Endothelial cell of umbilical vein (primary cell): ENCODE data around the gene ITGA8.

Source experiments
- EZH2 ChIP-seq: IDR thresholded peaks from 2 replicates; pipeline ENCODE4 v1.6.1; 2012; ENCODE audit warnings: borderline replicate concordance, low read depth, mild to moderate bottlenecking, moderate library complexity, low read length, inconsistent platforms; ENCODE audit not compliant: severe bottlenecking
- FOS ChIP-seq: IDR thresholded peaks from 2 replicates; pipeline ENCODE4 v1.6.1; 2011; ENCODE audit warnings: mild to moderate bottlenecking, low read length, moderate library complexity, borderline replicate concordance; ENCODE audit not compliant: insufficient read depth
- MYC ChIP-seq: IDR thresholded peaks from one replicate; pipeline ENCODE4 v1.6.1; 2011; ENCODE audit warnings: mild to moderate bottlenecking, low read depth, low read length
- POLR2A ChIP-seq: IDR thresholded peaks from 2 replicates; pipeline ENCODE4 v1.6.1; 2012; ENCODE audit warnings: low read depth, mild to moderate bottlenecking, control low read depth, low read length
- POLR2AphosphoS5 ChIP-seq: IDR thresholded peaks from 2 replicates; pipeline ENCODE4 v1.6.1; 2012; ENCODE audit warnings: low read depth, mild to moderate bottlenecking, control low read depth, low read length, moderate library complexity; ENCODE audit not compliant: insufficient read depth
- TF ChIP-seq, protein P1 (sequence below): IDR thresholded peaks from 2 replicates; pipeline ENCODE4 v1.6.1; 2011; ENCODE audit not compliant: insufficient read depth, insufficient read length
- TF ChIP-seq, protein P2 (sequence below), 2 donors: IDR thresholded peaks; 1 replicate in 1 of 2; 2 replicates in 1 of 2; pipeline ENCODE4 v1.5.1; 2011; ENCODE audit warnings: low read length in 2 of 2, mild to moderate bottlenecking in 2 of 2, moderate library complexity in 2 of 2, control low read depth in 1 of 2, inconsistent platforms in 1 of 2, low read depth in 1 of 2; ENCODE audit not compliant: insufficient read depth in 1 of 2; ENCODE audit errors: extremely low read depth in 1 of 2

DNA sequence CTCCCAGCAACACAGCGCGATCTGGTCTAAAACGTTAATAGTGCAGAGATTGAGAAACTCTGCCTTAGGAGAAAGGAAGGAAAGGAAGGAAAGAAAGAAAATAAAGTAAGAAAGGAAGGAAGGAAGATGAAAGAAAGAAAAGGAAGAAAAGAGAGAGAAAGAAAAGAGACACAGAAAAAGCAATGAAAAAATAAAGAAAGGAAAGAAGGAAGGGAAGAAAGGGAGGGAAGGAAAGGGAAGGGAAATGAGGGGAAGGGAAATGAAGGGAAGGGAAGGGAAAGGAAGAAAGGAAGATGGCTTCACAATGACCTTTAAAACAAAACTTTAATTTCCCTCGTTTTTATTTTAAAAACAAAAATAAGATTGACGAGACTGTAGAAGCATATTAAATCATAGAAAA lies 173.1 kb downstream of the ITGA8 start:
- TF ChIP-seq EZH2 (no peak), POLR2A (no peak), POLR2AphosphoS5 (no peak), MYC (no peak), FOS (no peak)
- TF ChIP-seq, protein P1, sequence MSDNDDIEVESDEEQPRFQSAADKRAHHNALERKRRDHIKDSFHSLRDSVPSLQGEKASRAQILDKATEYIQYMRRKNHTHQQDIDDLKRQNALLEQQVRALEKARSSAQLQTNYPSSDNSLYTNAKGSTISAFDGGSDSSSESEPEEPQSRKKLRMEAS = no peak
- TF ChIP-seq, protein P2, sequence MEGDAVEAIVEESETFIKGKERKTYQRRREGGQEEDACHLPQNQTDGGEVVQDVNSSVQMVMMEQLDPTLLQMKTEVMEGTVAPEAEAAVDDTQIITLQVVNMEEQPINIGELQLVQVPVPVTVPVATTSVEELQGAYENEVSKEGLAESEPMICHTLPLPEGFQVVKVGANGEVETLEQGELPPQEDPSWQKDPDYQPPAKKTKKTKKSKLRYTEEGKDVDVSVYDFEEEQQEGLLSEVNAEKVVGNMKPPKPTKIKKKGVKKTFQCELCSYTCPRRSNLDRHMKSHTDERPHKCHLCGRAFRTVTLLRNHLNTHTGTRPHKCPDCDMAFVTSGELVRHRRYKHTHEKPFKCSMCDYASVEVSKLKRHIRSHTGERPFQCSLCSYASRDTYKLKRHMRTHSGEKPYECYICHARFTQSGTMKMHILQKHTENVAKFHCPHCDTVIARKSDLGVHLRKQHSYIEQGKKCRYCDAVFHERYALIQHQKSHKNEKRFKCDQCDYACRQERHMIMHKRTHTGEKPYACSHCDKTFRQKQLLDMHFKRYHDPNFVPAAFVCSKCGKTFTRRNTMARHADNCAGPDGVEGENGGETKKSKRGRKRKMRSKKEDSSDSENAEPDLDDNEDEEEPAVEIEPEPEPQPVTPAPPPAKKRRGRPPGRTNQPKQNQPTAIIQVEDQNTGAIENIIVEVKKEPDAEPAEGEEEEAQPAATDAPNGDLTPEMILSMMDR (IDR thresholded peaks at IDR 0.05; ENCODE audit: extremely low read depth in 1 of 2, insufficient read depth in 1 of 2, low read depth in 1 of 2, low read length in 2 of 2) = no peak
